ENCODE results near the gene VAV2. TPM values are rescaled to one million over a fixed set of nuclear protein-coding genes. Genes with fewer than 3 reads are reported as not detected.

VAV2 gene
- total and polyA plus RNA-seq, 4 donors, result 13.0 to 28.2 (median 16.3) TPM

DNA sequence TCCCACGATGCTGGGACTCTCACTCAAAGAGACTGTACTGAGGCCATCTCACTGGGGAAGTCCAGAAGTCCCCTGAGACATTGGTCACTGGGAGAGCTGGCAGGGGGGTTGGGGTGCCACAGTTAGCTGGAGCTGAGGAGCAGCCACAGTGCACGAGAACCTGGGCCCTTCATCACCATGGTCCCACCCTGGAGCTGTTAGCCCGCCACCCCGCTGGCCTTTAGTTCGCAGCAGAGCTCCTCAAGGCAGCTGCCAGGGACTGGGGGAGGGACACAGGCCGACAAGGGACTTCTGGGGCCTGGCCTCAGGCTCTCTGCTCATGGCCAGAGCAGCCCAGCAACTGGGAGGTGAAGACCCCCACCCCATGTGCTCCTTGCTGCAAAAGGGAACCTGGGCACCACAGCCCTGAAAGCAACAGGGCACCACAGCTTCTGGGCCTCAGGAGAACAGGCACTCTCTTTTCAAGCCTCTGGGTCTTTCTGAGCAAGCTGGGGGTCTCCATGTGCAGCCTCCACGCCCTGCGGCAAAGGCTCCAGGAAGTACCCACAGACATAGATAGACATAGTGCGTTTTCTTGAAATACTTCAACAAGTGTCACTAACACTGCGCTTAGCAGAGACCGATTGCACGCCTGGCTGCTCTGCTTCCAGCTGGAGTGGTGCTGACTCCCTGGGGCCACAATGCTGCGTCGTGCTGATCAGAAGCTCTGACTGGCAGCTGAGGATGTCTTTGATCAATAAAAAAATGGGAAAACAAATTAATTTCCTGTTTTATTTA lies 46.0 kb downstream of the VAV2 start:
- Histone ChIP-seq H3K9ac (ENCODE audit: insufficient read depth in 1 of 2, low read length in 2 of 2) (no peak overlapping the region), H3K27ac (ENCODE audit: low read depth in 1 of 2, low read length in 1 of 2) (peak overlapping the region in 1 of 2 donors; percentile 12), H3K9me3 (ENCODE audit: control insufficient read depth in 4 of 4, insufficient read depth in 3 of 4, low read length in 3 of 4) (no peaks in the 10 kb centered on the region), H3K27me3 (ENCODE audit: control insufficient read depth in 3 of 3, insufficient read depth in 3 of 3, low read length in 2 of 3) (no peaks in the 10 kb centered on the region), H3K36me3 (ENCODE audit: control insufficient read depth in 4 of 4, insufficient read depth in 4 of 4, low read length in 4 of 4) (peaks cover 0 to 2% (median 0%) of the 10 kb centered on the region in 4 donors), H3K4me3 (no peak overlapping the region), H3K4me1 (ENCODE audit: control insufficient read depth in 5 of 5, insufficient read depth in 5 of 5, low read length in 5 of 5) (peaks cover 0 to 27% (median 8%) of the 10 kb centered on the region in 5 donors)
- no peak for DNase-seq
- no peak for ATAC-seq (ENCODE audit: insufficient read depth, low FRiP score)
- WGBS, 2 donors, result 93 to 94% methylated on average over 14 of the region's 14 CpGs
- no peak for TF ChIP-seq CTCF (IDR thresholded peaks at IDR 0.05; ENCODE audit: control extremely low read depth, extremely low read depth)

DNA sequence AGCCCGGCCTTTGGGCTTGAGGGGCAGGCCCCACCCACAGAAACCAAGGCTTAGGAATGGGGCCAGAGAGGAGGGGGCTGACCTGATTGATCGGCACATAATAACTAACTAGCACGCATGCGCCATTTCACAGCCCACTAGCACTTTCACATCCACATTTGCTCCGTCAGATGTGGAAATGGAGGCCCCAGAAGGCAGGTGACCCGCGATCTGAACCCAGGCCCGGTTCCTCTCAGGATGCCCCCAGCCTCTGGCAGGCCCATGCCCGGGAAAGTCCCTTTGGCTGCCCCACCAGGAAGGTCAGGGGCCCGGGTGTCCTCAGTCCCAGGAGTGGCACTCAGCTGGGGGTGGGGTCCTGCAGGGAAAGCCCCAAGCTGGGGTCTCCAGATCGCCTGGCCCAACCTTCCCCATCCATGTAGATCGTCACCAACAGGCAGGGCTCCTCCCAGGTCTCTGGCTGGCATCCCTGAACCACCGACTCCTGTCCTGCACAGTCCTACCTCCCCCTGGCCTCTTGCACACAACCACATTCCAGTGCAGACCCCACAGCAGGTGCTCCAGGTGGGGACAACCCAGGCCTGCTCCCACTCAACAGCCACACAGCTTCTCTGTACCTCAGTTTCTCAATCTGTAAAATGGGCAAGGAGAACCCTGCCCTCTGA lies 46.7 kb downstream of the VAV2 start:
- no peak for TF ChIP-seq CTCF (IDR thresholded peaks at IDR 0.05; ENCODE audit: control extremely low read depth, extremely low read depth)
- no peak for DNase-seq
- Histone ChIP-seq H3K36me3 (ENCODE audit: control insufficient read depth in 4 of 4, insufficient read depth in 4 of 4, low read length in 4 of 4) (peaks cover 0 to 2% (median 0%) of the 10 kb centered on the region in 4 donors), H3K4me1 (ENCODE audit: control insufficient read depth in 5 of 5, insufficient read depth in 5 of 5, low read length in 5 of 5) (peaks cover 0 to 20% (median 4%) of the 10 kb centered on the region in 5 donors), H3K27me3 (ENCODE audit: control insufficient read depth in 3 of 3, insufficient read depth in 3 of 3, low read length in 2 of 3) (no peaks in the 10 kb centered on the region), H3K4me3 (no peak overlapping the region), H3K9me3 (ENCODE audit: control insufficient read depth in 4 of 4, insufficient read depth in 3 of 4, low read length in 3 of 4) (no peaks in the 10 kb centered on the region), H3K27ac (ENCODE audit: low read depth in 1 of 2, low read length in 1 of 2) (no peak overlapping the region), H3K9ac (ENCODE audit: insufficient read depth in 1 of 2, low read length in 2 of 2) (no peak overlapping the region)
- 72 to 73% methylated on average over 13 of the region's 13 CpGs for WGBS, 2 donors
- no peak for ATAC-seq (ENCODE audit: insufficient read depth, low FRiP score)

DNA sequence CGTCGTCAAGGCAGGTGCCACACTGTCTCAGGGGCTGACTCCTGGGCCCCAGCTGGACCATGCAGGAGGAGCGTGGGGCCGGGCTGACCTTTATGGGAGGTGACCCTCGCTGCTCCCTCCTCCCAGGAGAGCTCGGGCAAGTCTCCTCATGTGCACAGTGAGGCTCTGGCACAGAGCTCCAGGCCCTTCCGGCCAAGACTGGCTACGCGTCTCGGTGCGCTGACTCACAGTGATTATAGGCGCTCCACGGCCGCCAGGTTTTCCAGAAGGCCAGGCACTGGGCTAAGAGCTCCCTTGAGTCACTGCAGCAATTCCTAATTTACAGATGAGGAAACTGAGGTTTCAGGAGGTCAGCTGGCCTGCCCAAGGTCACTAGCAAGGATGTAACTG lies 47.4 kb downstream of the VAV2 start:
- DNase-seq, result no peak
- no peak for TF ChIP-seq CTCF (IDR thresholded peaks at IDR 0.05; ENCODE audit: control extremely low read depth, extremely low read depth)
- no peaks in the 10 kb centered on the region for H3K27me3 ChIP-seq (ENCODE audit: control insufficient read depth in 3 of 3, insufficient read depth in 3 of 3, low read length in 2 of 3)
- no peak overlapping the region for H3K9ac ChIP-seq (ENCODE audit: insufficient read depth in 1 of 2, low read length in 2 of 2)
- peaks cover 0 to 20% (median 0%) of the 10 kb centered on the region in 5 donors for H3K4me1 ChIP-seq (ENCODE audit: control insufficient read depth in 5 of 5, insufficient read depth in 5 of 5, low read length in 5 of 5)
- 88 to 96% methylated on average over 14 of the region's 14 CpGs for WGBS, 2 donors
- H3K27ac ChIP-seq (ENCODE audit: low read depth in 1 of 2, low read length in 1 of 2), result no peak overlapping the region
- ATAC-seq (ENCODE audit: insufficient read depth, low FRiP score), result no peak
- H3K9me3 ChIP-seq (ENCODE audit: control insufficient read depth in 4 of 4, insufficient read depth in 3 of 4, low read length in 3 of 4), result no peaks in the 10 kb centered on the region
- H3K4me3 ChIP-seq, result no peak overlapping the region
- peaks cover 0 to 2% (median 0%) of the 10 kb centered on the region in 4 donors for H3K36me3 ChIP-seq (ENCODE audit: control insufficient read depth in 4 of 4, insufficient read depth in 4 of 4, low read length in 4 of 4)
